Esophagus squamous epithelium (tissue), 5 donors: ENCODE measurements around the gene TTC4. TPM values are rescaled to one million over a fixed set of nuclear protein-coding genes. Genes with fewer than 3 reads are reported as not detected.

Experiments
- DNase-seq: peaks from one replicate; lab custom pipeline; 2025; lab: John Stamatoyannopoulos, UW
- H3K27ac ChIP-seq, 4 donors: fragments of 200-600 bp; sonication (generic); one replicate each; pipeline ENCODE4 v1.5.1; 2016 to 2019; ENCODE audit warnings: mild to moderate bottlenecking in 1 of 4
- H3K27me3 ChIP-seq, 4 donors: fragments of 200-600 bp; sonication (generic); 1 replicate in 3 of 4; 2 replicates in 1 of 4; pipeline versions ENCODE4 v1.5.1 to v1.6.0; 2017 to 2021; ENCODE audit warnings: antibody characterized with exemption in 1 of 4
- H3K36me3 ChIP-seq, 3 donors: fragments of 200-600 bp; sonication (generic); one replicate each; pipeline ENCODE4 v1.5.1; 2016 to 2019
- H3K4me1 ChIP-seq, 3 donors: fragments of 200-600 bp; sonication (generic); one replicate each; pipeline ENCODE4 v1.5.1; 2017 to 2019
- H3K4me3 ChIP-seq, 4 donors: fragments of 200-600 bp; sonication (generic); 1 replicate in 3 of 4; 2 replicates in 1 of 4; pipeline ENCODE4 v1.5.1; 2016 to 2019; ENCODE audit warnings: mild to moderate bottlenecking in 2 of 4, moderate library complexity in 1 of 4
- H3K9me3 ChIP-seq, 3 donors: fragments of 200-600 bp; sonication (generic); one replicate each; pipeline ENCODE4 v1.5.1; 2016 to 2019
- POLR2A ChIP-seq, 4 donors: fragments of 450-650 bp; IDR thresholded peaks; one replicate each; pipeline ENCODE4 v1.6.1; 2017; ENCODE audit warnings: antibody characterized with exemption in 4 of 4, mild to moderate bottlenecking in 4 of 4, moderate library complexity in 3 of 4
- WGBS, 2 donors: methylation state at CpG; one replicate each; pipeline ENCODE4 v1.1.5; 2018; 5-methylcytosine and 5-hydroxymethylcytosine counted together
- intact Hi-C: fragments of 100-400 bp; cut with DNase I; formaldehyde crosslinking; loops from one replicate; pipeline ENCODE4 v1.15.0; 2022
- total RNA-seq, 4 donors: library from RNA; depleted of rRNA; stranded (reverse); fragments of >200 nt; gene quantifications; one replicate each; pipeline ENCODE4 v1.1.0, GENCODE V29; 2016
- TF ChIP-seq, protein P1 (sequence below), 6 experiments: fragments of 450-650 bp in 4 of 6; fragments of 200-600 bp in 2 of 6; sonication (generic) in 2 of 6; IDR thresholded peaks; one replicate each; pipeline ENCODE4 v1.5.1; 2016 to 2019; ENCODE audit warnings: antibody characterized with exemption in 6 of 6, mild to moderate bottlenecking in 4 of 6, moderate library complexity in 4 of 6
- donor health status: DM: yes; HTN: yes; CAD: no.

The TTC4 gene
- total RNA-seq, 4 donors from 2014 or later: 18.0 to 25.2 (median 21.9) TPM

- TF ChIP-seq, protein P1, sequence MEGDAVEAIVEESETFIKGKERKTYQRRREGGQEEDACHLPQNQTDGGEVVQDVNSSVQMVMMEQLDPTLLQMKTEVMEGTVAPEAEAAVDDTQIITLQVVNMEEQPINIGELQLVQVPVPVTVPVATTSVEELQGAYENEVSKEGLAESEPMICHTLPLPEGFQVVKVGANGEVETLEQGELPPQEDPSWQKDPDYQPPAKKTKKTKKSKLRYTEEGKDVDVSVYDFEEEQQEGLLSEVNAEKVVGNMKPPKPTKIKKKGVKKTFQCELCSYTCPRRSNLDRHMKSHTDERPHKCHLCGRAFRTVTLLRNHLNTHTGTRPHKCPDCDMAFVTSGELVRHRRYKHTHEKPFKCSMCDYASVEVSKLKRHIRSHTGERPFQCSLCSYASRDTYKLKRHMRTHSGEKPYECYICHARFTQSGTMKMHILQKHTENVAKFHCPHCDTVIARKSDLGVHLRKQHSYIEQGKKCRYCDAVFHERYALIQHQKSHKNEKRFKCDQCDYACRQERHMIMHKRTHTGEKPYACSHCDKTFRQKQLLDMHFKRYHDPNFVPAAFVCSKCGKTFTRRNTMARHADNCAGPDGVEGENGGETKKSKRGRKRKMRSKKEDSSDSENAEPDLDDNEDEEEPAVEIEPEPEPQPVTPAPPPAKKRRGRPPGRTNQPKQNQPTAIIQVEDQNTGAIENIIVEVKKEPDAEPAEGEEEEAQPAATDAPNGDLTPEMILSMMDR (IDR thresholded peaks at IDR 0.05): no peak
- no peak for TF ChIP-seq POLR2A (IDR thresholded peaks at IDR 0.05)
- peaks cover 0 to 13% (median 0%) of the 10 kb centered on the region in 3 donors for H3K4me1 ChIP-seq
- peaks cover 0 to 38% (median 0%) of the 10 kb centered on the region in 4 donors for H3K27me3 ChIP-seq
- intact Hi-C loops: no loop called here
- no peak overlapping the region for H3K27ac ChIP-seq
- no peak for DNase-seq
- no peaks in the 10 kb centered on the region for H3K9me3 ChIP-seq
- no peak overlapping the region for H3K4me3 ChIP-seq
- 93 to 94% methylated on average over 2 of the region's 2 CpGs for WGBS, 2 donors
- peaks cover 6 to 100% (median 6%) of the 10 kb centered on the region in 3 donors for H3K36me3 ChIP-seq
Measured at GRCh38 chr1:54784066-54784465, 68.4 kb downstream of the TTC4 start.

DNA sequence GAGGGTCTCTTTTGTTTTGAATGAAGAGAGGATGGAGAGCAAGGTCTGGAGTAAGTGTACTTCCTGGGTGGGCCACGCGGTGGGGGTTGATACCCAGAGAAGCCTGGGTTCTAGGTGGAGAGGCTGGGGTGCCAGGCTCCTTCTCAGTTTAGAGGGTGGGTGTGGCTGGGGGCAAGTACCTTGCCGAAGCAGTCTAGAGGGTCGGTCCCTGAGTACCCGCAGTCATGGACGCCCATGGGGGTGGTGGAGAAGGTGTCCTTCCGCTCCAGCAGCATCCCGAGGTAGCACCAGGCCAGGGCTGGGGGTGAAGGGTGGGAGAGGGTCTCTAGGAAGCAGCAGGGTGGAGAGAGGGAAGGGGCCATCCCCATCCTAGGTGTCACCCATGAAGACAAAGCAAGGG, 71.1 kb downstream of the TTC4 start:
- WGBS, 2 donors: 88 to 92% methylated on average over 3 to 7 of the region's 8 CpGs
- no peak for DNase-seq
- intact Hi-C loops: no loop called here
- Histone ChIP-seq H3K9me3 (no peaks in the 10 kb centered on the region), H3K4me3 (no peak overlapping the region), H3K27ac (no peak overlapping the region), H3K36me3 (peaks cover 6 to 100% (median 6%) of the 10 kb centered on the region in 3 donors), H3K4me1 (peaks cover 0 to 3% (median 0%) of the 10 kb centered on the region in 3 donors), H3K27me3 (peaks cover 0 to 16% (median 0%) of the 10 kb centered on the region in 4 donors)
- no peak for TF ChIP-seq POLR2A (IDR thresholded peaks at IDR 0.05)
- TF ChIP-seq, protein P1 (IDR thresholded peaks at IDR 0.05): no peak

DNA sequence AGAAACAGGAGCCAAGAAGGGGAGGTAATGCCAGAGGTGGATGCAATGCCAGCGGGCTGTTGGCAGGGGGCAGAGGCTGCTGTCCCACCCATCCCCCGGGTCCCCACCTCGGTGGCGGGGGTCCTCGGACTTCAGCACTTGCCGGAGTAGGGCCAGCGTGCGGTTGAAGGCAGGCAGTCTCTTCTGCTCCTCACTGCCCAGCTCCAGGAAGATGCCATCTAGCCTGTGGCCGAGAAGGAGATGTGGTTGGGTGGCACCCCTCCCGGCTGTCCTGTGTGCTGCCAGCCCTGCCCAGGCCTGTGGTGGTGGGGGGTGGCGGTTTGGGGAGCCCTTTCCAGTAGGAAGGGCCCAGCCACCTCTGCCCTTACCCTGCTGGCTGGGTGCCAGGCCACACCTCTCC, 71.9 kb downstream of the TTC4 start:
- DNase-seq: no peak
- Histone ChIP-seq H3K9me3 (peaks cover 0 to 5% (median 4%) of the 10 kb centered on the region in 3 donors), H3K27ac (no peak overlapping the region), H3K4me1 (peaks cover 0 to 3% (median 0%) of the 10 kb centered on the region in 3 donors), H3K27me3 (peaks cover 0 to 10% (median 0%) of the 10 kb centered on the region in 4 donors), H3K36me3 (peaks cover 6 to 100% (median 6%) of the 10 kb centered on the region in 3 donors), H3K4me3 (no peak overlapping the region)
- intact Hi-C loops: no loop called here
- 82% methylated on average over 9 of the region's 11 CpGs; no CpG with 5 or more reads in 1 of the 2 donors for WGBS, 2 donors
- TF ChIP-seq, protein P1 (IDR thresholded peaks at IDR 0.05): no peak
- no peak for TF ChIP-seq POLR2A (IDR thresholded peaks at IDR 0.05)

GRCh38 chr1:54788459-54788858, 72.8 kb downstream of the TTC4 start:
- 67 to 74% methylated on average over 4 to 5 of the region's 5 CpGs for WGBS, 2 donors
- peaks cover 6 to 99% (median 6%) of the 10 kb centered on the region in 3 donors for H3K36me3 ChIP-seq
- peaks cover 0 to 9% (median 0%) of the 10 kb centered on the region in 4 donors for H3K27me3 ChIP-seq
- no peak for TF ChIP-seq POLR2A (IDR thresholded peaks at IDR 0.05)
- TF ChIP-seq, protein P1 (IDR thresholded peaks at IDR 0.05): no peak
- intact Hi-C loops: no loop called here
- peaks cover 0 to 5% (median 4%) of the 10 kb centered on the region in 3 donors for H3K9me3 ChIP-seq
- no peak for DNase-seq
- H3K4me3 ChIP-seq: no peak overlapping the region
- H3K4me1 ChIP-seq: peaks cover 0 to 12% (median 0%) of the 10 kb centered on the region in 3 donors
- H3K27ac ChIP-seq: no peak overlapping the region

- H3K4me3 ChIP-seq: no peak overlapping the region
- H3K27me3 ChIP-seq: peaks cover 0 to 6% (median 0%) of the 10 kb centered on the region in 4 donors
- DNase-seq: no peak
- 84 to 92% methylated on average over 13 of the region's 13 CpGs for WGBS, 2 donors
- H3K27ac ChIP-seq: peak overlapping the region in 2 of 4 donors; percentile 90 to 94
- H3K9me3 ChIP-seq: peaks cover 0 to 5% (median 4%) of the 10 kb centered on the region in 3 donors
- intact Hi-C loops: no loop called here
- peaks cover under 1 to 63% (median 2%) of the 10 kb centered on the region in 3 donors for H3K36me3 ChIP-seq
- H3K4me1 ChIP-seq: peaks cover 12 to 47% (median 12%) of the 10 kb centered on the region in 3 donors
- TF ChIP-seq POLR2A (IDR thresholded peaks at IDR 0.05): no peak
- TF ChIP-seq, protein P1 (IDR thresholded peaks at IDR 0.05): peak in 5 of 6 experiments; percentile 35 to 77 (median 42)
Measured at GRCh38 chr1:54791880-54792522, 76.3 kb downstream of the TTC4 start.
